ENCODE results near the gene AKAP1.

Gene AKAP1

GRCh38 chr17:57084802-57085447 is at the start of gene AKAP1:
AKAP1 (plus strand) TSS chr17:57085246; CDS start chr17:57105465, 20,219 bp downstream.
- DNase-seq: peak; percentile 96

DNA sequence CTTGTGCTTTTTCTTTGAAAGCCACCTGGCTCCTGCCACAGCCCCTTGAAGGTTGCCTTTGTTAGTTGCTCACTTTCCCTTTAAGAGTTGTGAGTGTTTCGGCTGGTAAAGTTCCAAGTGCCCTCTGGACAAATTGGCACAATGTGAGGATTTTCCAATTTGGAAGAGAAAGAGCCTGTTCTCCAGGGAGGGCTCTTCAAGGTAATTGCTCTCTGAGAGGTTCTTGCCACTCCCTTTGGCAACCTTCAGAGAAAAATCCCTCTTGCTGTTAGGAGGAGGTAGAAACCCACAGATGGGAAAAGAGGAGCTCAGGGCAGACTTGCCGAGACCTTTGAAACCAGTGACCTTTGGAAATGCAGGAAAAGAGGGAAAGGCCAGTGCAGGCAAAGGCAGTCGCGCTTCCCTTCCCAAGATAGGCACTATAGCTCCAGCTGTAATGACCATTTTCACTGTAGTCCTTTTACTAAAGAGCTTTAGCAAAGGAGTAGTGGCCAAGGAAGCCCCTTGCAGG is 49.0 kb upstream of the AKAP1 start:
- DNase-seq: no peak

GRCh38 chr17:57037411-57037810 is 47.6 kb upstream of the AKAP1 start:
- DNase-seq: no peak

- no peak for DNase-seq
Observed at GRCh38 chr17:57038486-57038885, 46.6 kb upstream of the AKAP1 start.

DNA sequence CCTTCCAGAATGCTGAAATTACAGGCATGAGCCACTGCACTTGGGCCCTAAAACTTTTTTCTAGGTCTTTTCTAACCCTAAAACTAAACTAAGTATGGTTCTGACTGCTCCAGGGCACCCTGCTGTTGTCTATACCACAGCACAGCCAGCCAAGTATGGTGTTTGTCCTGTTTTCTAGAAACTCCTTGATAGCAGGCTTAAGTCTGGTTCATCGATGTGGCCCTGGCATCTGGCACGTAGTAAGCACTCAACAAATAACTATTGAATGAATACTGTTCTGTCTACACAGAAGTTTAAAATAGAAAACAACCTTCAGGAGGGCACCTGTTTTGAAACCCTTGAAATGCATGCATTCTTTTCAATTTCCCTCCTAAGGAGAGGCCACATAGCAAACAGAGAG is 44.5 kb upstream of the AKAP1 start:
- no peak for DNase-seq

DNA sequence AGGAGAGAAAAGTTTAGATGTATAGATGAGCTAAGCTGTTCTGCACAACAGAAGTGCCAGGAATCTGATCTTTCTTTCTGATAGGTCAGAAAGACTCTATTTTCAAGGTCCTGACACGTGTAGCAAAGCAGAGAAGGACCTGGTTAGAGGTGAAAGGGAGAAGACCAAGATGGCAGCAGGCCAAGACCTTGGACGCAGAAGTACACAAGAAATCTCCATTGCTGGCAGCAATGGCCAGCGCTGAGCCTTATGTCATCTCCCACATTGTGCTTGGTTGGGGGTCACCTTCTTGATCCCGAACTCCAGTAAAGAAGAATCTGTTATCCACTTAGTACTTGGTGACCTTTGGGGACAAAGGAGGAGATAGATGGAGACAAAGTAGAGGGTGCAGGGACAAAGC is 41.8 kb upstream of the AKAP1 start:
- DNase-seq: no peak

- no peak for DNase-seq
Observed at GRCh38 chr17:57044976-57045867, 39.8 kb upstream of the AKAP1 start.

DNA sequence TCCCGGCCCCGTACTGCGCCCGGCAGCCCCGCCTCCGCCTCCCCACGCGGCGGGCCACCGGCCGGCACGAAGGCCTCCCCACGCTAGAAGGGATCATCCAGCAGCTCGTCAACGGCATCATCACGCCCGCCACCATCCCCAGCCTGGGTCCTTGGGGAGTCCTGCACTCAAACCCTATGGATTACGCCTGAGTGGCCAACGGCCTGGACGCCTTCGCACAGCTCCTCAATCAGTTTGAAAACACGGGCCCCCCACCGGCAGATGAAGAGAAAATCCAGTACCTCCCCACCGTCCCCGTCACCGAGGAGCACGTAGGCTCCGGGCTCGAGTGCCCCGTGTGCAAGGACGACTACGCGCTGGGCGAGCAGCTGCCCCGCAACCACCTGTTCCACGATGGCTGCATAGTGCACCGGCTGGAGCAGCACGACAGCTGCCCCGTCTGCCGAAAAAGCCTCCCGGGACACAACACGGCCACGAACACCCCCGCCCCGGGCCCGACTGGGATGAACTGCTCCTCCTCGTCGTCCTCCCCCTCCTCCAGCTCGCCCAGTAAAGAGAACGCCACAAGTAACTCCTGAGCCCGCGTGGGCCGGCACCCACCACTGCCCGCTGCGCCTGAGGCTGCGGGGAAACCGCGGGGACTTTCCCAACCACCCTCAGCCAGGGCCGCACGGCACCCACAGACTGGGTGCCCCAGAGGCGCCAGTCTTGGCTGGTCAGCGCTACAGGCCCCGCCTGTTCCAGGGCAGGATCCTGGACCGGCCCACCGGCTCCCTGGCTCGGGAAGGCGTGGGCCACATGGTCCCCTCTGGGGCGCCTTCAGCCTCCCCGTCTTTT is 39.0 kb upstream of the AKAP1 start:
- DNase-seq: peak; percentile 62

- no peak for DNase-seq
Observed at GRCh38 chr17:57046749-57047148, 38.3 kb upstream of the AKAP1 start.

- no peak for DNase-seq
Observed at GRCh38 chr17:57048096-57048495, 37.0 kb upstream of the AKAP1 start.

DNA sequence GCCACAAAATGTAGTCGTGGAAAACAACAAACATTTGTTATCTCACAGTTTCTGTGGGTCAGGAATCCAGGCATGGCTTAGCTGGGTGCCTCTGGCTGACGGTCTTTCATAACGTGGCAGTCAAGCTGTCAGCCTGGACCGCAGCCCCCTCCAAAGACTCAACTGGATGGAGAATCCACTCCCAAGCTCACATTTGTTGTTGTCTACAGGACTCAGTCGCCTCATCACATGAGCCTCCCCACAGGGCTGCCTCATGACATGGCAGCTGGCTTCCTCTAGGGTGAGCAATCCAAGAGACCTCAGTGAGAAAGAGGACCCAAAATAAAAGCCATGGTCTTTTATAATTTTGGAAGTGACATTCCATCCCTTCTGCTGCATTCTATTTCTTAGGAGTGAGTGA is 34.7 kb upstream of the AKAP1 start:
- no peak for DNase-seq

- DNase-seq: no peak
Observed at GRCh38 chr17:57051886-57052361, 33.1 kb upstream of the AKAP1 start.

DNA sequence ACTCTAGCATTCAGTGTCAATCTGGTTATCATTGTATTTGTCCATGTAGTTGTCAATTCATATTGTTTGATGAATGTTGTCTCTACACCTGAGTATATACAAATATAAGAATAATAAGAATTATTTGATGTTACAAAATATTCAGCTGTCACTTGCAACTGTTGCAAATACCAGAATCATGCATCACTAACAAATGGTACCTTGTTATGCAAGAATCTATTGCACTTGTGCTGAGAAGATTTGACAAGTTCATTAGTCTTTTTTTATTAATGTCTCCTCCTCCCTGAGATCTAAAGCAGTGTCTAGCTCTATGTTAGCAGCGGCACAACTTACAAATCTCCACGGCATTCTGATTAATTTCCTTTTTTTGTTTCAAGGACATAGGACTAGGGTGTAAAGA is 22.2 kb upstream of the AKAP1 start:
- no peak for DNase-seq

GRCh38 chr17:57067162-57067561 is 17.9 kb upstream of the AKAP1 start:
- no peak for DNase-seq

- DNase-seq: no peak
Observed at GRCh38 chr17:57067781-57068180, 17.3 kb upstream of the AKAP1 start.

DNA sequence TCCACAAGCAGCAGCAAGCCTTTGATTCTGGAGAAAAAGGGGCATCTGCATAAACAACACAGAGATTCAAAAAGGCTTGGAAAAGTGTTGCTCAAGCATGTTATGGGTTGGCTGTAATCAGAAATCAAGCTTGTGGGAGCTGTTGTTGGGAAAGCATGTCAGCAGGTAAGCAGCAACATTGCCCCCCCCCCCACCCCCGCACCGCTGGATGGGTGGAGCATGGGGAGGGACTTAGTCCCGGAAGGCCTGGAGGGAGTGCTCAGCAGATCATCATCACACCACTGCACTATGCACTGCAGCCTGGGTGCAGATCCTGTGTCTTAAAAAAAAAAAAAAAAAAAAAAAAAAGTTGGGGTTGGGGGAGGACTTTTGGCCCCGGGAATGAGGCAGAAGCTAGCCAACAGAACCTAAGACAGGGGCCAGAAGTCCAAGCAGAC is 16.8 kb upstream of the AKAP1 start:
- no peak for DNase-seq

DNA sequence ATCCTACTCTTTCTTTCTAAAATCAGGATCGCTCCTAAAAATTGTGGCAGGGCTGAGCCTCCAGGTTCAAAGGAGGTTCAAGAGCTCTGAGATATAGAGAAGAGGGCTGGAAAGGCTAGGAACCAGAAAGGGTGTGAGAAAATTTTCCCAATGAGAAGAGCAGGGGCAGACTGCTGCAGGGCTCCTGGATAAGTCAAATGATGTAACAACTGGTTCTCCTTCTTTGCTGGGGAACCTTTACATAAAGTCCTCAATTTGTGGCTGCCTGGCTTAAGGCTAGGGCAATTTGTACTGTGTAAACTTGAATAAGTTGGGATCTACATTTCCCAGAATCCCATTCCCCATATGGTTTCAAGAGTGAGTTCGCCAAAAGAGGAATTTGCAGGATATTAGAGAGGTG is 16.3 kb upstream of the AKAP1 start:
- DNase-seq: no peak

DNA sequence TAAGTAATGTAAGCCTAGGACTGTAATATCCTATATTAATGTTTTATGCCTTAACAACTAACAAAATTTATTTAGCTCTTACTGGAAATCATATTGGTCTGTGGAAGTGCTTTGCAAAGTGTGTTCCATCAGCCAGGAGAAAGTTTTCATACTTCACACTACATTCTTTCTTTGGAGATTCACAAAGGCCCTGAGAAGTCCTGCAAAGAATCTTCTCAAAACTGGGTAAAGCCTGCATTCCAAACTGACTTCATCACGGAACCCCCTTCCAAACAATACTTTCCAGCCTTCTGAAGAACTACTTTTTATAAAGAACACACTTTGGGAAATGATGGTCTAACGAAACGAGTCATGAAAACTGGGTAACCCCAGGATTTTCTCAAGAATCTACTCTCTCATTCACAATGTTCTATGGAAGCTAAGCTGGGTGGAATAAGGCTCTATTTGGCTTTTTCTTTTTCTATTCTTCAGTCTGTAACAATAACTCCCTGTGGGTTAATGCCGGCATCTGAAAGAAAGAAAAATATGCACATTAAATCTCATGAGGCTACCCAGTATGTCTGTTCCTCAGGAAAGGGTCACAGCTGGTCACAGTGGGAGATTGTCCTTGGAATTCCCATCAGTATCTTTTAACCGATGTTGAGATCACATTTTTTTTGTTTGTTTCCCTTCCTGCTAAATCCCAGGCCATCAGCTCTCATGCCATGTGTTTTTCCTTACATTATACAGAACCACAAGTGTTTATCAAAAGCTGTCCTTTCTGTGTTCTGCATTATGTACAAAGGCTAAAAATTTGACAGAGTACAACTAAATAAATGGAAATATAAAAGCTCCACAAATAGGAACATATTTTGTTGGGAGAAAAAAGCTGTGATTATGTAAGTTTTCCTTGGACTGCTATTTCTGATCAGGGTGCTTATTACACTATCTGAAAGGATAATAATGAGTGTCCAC is 12.8 kb upstream of the AKAP1 start:
- DNase-seq: no peak

DNA sequence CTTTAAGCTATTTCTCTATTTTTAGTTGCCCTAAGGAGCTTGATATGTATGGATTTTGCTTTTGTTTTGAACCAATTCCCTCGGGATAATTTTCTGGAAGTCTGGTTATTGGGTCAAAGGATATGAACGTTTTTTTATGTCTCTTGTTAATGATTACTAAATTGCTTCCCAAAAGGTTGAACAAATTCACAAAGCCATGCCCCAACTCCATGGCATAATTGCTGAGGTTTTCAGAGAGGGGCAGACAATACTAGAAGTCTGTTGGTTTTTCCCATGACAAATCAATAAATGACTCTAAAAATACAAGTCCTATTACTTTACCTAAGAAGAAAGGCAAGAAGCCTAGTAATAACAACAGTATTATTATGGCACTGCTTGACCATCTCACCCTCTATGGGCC is 11.4 kb upstream of the AKAP1 start:
- no peak for DNase-seq

GRCh38 chr17:57075193-57075592 is 9.9 kb upstream of the AKAP1 start:
- DNase-seq: no peak

GRCh38 chr17:57075785-57076184 is 9.3 kb upstream of the AKAP1 start:
- no peak for DNase-seq

- DNase-seq: no peak
Observed at GRCh38 chr17:57077000-57077399, 8.0 kb upstream of the AKAP1 start.

Data from left hindlimb (tissue), 1 donor.